Measurements from ENCODE around the gene TRERF1. TPM values are rescaled to one million over a fixed set of nuclear protein-coding genes. Genes with fewer than 3 reads are reported as not detected.
"Not testable (repeated sequence)": the region's sequence is repeated elsewhere in the genome, so short reads cannot be mapped to it uniquely, and the experiment has no call there.

Gene TRERF1
- total RNA-seq, 2 donors from 2014 or later: 3.8 to 28.2 TPM

DNA sequence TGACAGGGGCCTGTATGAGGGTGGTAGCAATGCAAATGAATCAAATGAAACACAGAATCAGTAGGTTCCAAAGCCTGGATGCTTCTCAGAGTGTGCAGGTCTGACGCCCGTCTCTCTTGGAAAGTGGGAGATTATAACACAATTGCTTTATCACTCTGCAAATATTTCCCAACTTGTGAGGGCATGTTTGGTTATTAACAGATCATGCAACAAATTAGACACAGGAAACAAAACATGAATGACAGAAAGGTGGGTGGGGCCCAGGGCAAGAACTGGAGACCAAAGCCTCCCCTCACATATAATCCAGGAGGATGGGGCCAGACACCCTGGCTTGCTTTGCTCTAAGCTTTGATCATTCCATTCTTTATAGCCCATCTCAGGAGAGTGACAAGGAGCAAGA, 125.5 kb downstream of the TRERF1 start:
- Mint-ChIP-seq H3K27ac (peak overlapping the region in 1 of 2 donors; percentile 19), H3K9me3 (peaks cover 0 to 4% of the 10 kb centered on the region in 2 donors), H3K36me3 (peaks cover 0 to 13% of the 10 kb centered on the region in 2 donors)
- DNase-seq (ENCODE audit: low spot score in 2 of 2): no peak
- no peak for ATAC-seq

DNA sequence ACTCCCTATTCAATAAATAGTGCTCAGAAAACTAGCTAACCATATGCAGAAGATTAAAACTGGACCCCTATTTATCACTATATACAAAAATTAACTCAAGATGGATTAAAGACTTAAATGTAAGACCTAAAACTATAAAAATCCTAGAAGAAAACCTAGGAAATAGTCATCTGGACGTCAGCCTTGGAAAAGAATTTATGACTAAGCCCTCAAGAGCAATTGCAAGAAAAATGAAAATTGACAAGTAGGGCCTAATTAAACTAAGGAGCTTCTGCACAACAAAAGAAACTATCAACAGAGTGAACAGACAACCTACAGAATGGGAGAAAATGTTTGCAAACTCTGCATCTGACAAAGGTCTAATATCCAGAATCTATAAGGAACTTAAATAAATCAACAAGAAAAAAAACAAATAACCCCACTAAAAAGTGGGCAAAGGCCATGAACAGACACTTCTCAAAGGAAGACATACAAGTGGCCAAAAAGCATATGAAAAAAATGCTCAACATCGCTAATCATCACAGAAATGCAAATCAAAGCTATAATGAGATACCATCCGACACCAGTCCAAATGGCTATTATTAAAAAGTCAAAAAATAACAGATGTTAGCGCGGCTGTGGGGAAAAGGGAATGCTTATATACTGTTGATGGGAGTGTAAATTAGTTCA, 126.9 kb downstream of the TRERF1 start:
- not testable (repeated sequence) for ATAC-seq; H3K27ac Mint-ChIP-seq; H3K9me3 Mint-ChIP-seq; DNase-seq (ENCODE audit: low spot score in 2 of 2)
- peaks cover 0 to 20% of the 10 kb centered on the region in 2 donors for H3K36me3 Mint-ChIP-seq

DNA sequence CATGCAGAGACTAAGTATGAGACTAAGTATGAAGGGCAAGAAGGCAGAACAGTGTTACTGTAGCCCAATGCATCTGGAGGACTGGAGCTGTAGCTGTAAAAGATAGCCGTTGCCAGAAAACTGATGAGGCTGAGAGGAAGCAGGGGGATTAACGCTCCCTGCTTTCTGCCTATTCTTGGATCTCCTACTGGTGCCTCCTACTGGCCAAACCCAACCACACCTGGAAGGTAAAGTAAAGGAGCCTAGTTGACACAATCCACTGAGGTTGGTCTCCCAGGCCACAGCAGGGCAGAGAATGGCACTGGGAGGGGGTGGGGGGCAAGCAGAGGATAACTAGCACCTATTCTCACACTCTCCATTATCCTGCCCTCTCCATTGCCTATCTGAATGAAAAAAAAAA, 129.1 kb downstream of the TRERF1 start:
- Mint-ChIP-seq H3K36me3 (peaks cover 0 to 29% of the 10 kb centered on the region in 2 donors), H3K9me3 (peaks cover 0 to 4% of the 10 kb centered on the region in 2 donors), H3K27ac (no peak overlapping the region)
- DNase-seq (ENCODE audit: low spot score in 2 of 2) (no peak), ATAC-seq (no peak)

GRCh38 chr6:42321976-42322375, 129.8 kb downstream of the TRERF1 start:
- DNase-seq (ENCODE audit: low spot score in 2 of 2) (no peak), ATAC-seq (no peak)
- Mint-ChIP-seq H3K27ac (no peak overlapping the region), H3K36me3 (peaks cover 0 to 29% of the 10 kb centered on the region in 2 donors), H3K9me3 (peaks cover 0 to 4% of the 10 kb centered on the region in 2 donors)

- DNase-seq (ENCODE audit: low spot score in 2 of 2) (no peak), ATAC-seq (no peak)
- Mint-ChIP-seq H3K27ac (peak overlapping the region in 1 of 2 donors; percentile 31), H3K36me3 (peaks cover 0 to 29% of the 10 kb centered on the region in 2 donors), H3K9me3 (peaks cover 0 to 4% of the 10 kb centered on the region in 2 donors)
These were observed 131.0 kb downstream of the TRERF1 start for GRCh38 chr6:42320762-42321161.

GRCh38 chr6:42318480-42318879, 133.2 kb downstream of the TRERF1 start:
- DNase-seq (ENCODE audit: low spot score in 2 of 2) (no peak), ATAC-seq (no peak)
- H3K27ac Mint-ChIP-seq: no peak overlapping the region
- peaks cover 0 to 16% of the 10 kb centered on the region in 2 donors for H3K36me3 Mint-ChIP-seq
- H3K9me3 Mint-ChIP-seq: no peaks in the 10 kb centered on the region

GRCh38 chr6:42316981-42317380, 134.7 kb downstream of the TRERF1 start:
- ATAC-seq (no peak), DNase-seq (ENCODE audit: low spot score in 2 of 2) (no peak)
- H3K36me3 Mint-ChIP-seq: peaks cover 0 to 16% of the 10 kb centered on the region in 2 donors
- peak overlapping the region; percentile 41 to 79 for H3K27ac Mint-ChIP-seq
- no peaks in the 10 kb centered on the region for H3K9me3 Mint-ChIP-seq

DNA sequence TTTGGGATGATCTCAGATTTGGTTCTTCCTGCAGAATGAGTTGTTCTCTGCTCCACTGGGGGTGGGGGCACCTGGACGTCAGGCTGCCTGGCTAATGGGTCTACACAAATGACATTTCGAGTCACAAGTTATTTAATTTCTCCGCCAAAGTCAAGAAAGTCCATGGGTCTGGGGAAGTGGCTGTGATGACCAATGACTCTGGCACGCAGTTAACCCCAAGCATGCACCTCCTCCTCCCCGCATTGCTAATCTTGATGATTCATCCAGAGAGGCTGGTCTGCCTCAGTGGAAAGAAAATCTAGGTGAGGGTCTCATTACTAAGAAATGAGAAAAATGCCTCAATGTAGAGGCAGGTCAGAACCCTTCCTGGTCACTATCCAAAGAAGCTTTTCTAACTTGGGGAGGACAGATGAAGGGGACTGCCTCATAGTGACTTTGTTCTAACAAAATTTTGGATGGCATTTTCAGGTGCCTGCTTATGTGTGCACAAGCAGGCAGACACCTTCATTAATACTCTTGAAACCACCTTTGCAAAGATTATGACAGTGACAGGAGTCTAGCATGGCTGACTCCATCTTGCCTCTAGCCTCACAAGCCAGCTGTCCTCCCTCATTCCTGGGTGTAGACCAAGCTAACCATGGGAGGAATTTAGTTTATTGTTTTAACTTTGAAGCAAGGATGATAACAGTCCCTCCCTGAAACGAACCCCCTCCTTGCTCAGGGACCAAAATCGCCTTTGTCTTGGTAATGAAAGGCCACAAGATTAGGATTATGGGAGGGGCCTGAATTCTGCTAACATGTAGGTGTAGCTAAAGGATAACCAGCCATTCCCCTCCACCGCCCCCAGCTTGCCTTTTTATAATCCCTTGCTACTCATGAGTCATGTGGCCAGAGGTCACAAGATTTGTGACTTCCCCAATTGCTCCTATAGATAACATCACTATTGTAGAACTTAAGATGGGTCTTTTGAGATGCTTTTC, 135.4 kb downstream of the TRERF1 start:
- DNase-seq (ENCODE audit: low spot score in 2 of 2): peak in 1 of 2 donors; percentile 31
- ATAC-seq: peak; percentile 80 to 86
- Mint-ChIP-seq H3K36me3 (peaks cover 0 to 16% of the 10 kb centered on the region in 2 donors), H3K9me3 (no peaks in the 10 kb centered on the region), H3K27ac (peak overlapping the region; percentile 41 to 79)

DNA sequence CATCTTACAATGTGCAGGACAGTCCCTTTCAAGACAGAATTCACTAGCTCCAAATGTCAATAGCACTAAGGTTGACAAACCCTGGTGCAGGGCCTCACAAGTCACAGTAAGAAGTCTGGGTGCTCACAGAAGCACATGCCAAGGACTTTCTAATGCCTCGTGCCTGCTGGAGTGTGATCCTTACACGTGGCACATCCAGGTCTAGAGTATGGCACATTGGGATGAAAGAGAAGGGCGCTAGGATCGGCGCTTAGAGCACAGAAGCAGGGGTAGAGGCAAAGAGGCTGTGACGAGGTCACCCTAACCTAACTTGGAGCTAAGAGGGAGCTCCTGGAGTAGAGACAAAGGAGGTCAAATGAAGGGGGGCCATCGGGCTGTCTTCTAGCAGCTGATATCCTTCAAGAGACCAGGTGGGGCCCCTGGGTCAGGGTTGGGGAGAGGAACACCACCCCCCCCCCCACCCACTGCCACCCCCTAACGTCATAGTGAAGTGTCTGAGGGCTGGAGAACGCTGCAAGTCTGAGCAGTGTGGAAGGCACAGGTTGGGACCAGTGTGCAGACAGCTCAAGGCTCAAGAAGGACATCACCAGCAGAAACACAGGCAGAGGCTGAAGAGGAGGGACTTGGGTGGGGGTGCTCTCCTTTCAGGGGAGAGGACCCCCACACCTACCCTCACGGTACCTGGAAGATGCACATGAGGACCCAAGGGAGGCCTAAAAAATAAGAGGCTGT, 136.3 kb downstream of the TRERF1 start:
- ATAC-seq: peak in 1 of 2 donors; percentile 25
- Mint-ChIP-seq H3K9me3 (no peaks in the 10 kb centered on the region), H3K27ac (peak overlapping the region; percentile 79 to 87), H3K36me3 (peaks cover 0 to 16% of the 10 kb centered on the region in 2 donors)
- DNase-seq (ENCODE audit: low spot score in 2 of 2): no peak

DNA sequence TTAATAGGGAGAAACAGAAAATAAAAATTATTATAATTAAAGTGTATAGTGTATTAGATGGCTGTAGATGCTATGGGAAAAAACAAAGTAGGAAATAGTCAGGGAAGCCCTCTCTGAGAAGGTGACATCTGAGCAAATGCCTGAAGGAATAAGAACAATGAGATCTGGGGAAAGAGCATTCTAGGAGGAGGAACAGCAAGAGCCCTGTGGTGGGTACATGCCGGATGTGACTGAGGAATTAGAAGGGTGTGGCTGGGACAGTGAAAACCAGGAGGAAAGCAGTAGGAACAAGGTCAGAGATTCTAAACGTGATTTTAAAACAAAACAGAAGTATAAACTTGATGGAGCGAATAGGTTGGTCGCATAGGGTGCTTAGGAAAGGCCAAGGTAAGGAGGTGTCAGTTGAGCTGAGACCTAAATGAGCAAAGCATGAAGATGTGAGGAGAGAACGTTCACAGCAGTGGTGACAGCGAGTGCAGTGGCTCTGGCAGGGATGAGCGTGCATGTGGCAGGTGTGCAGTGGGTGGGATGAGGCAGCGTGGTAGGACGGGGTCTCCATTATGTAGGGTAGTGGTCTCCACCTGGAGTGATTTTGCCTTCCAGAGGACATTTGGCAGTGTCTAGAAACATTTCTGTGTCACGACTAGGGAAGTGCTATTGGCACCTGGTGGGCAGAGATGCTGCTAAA, 137.0 kb downstream of the TRERF1 start:
- H3K9me3 Mint-ChIP-seq: no peaks in the 10 kb centered on the region
- H3K36me3 Mint-ChIP-seq: peaks cover 0 to 15% of the 10 kb centered on the region in 2 donors
- H3K27ac Mint-ChIP-seq: peak overlapping the region in 1 of 2 donors; percentile 3
- no peak for DNase-seq (ENCODE audit: low spot score in 2 of 2)
- ATAC-seq: no peak

GRCh38 chr6:42313941-42314570, 137.7 kb downstream of the TRERF1 start:
- Mint-ChIP-seq H3K27ac (no peak overlapping the region), H3K9me3 (no peaks in the 10 kb centered on the region), H3K36me3 (peaks cover 0 to 12% of the 10 kb centered on the region in 2 donors)
- no peak for ATAC-seq
- DNase-seq (ENCODE audit: low spot score in 2 of 2): no peak

DNA sequence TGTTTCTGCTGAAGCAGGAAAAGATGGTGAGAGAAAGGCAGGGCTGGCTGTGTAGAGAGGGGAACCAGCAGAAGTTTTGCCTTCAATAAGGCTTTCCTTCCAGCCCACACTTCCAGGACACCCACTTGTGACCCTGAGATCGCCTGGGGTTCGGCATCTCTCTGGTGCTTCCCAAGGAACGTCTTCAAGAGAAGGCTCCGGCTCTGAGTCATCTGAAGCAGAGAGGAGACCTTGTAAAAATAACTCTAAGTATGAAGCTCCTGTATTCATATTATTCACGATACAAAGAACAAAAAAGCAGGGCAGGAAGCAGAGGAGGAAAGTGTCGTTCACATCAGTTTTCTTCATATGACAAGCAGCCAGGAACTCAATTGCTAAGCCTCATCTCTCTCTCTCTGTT, 138.7 kb downstream of the TRERF1 start:
- peak overlapping the region; percentile 62 to 78 for H3K27ac Mint-ChIP-seq
- H3K36me3 Mint-ChIP-seq: peaks cover 0 to 9% of the 10 kb centered on the region in 2 donors
- peak; percentile 21 to 50 for ATAC-seq
- no peaks in the 10 kb centered on the region for H3K9me3 Mint-ChIP-seq
- DNase-seq (ENCODE audit: low spot score in 2 of 2): no peak

DNA sequence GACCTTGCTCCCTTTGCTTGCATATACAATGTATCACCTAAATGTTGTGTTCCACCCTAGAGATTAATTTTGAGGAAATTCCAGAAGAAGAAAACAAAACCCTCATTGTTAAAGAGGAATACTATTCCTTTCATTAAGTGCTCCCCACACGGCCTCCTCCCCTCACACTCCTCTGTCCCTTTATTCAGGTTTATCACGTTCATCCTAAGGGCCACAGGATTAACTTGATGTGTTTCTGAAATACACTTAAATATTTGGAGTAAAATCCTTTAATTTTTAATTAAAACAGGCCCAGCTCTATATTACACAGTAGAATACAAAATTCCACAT, 144.6 kb downstream of the TRERF1 start:
- Mint-ChIP-seq H3K36me3 (peaks cover 0 to 12% of the 10 kb centered on the region in 2 donors), H3K27ac (peak overlapping the region in 1 of 2 donors; percentile 10), H3K9me3 (no peaks in the 10 kb centered on the region)
- DNase-seq (ENCODE audit: low spot score in 2 of 2) (no peak), ATAC-seq (no peak)

- Mint-ChIP-seq H3K9me3 (no peaks in the 10 kb centered on the region), H3K27ac (peak overlapping the region in 1 of 2 donors; percentile 10), H3K36me3 (peaks cover 0 to 12% of the 10 kb centered on the region in 2 donors)
- no peak for ATAC-seq
- no peak for DNase-seq (ENCODE audit: low spot score in 2 of 2)
These were observed 145.1 kb downstream of the TRERF1 start for GRCh38 chr6:42306439-42307140.

DNA sequence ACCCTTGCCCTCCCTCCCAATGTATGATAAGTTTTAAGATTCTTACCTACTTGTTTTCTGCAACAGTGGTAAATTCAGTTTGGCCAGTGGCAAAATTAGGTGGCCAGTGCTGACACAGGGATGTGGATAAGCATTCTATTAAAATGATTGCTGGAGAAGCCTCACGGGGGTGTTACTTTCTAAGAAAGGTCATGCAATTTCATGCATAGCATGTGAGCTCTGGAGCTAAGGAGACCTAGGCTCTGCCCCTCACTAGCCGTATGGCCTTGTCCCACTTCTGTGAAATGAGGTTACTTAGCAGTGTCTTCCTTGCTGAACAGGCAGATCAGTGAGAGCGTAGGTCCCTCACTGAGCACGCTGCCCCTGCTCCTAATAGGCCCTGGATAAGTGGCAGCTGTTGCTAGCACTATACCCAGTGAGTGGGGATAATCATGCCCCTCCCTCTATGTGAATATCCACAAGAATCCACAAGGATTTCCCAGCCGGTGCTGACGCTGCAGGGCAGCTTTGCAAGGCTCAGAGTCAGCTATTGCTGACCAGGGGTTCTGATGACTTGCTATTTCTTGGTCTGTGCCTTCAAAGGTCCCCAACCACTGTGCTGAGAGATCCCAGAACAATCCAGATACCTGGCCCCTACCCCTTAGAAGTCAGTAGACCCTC, 147.5 kb downstream of the TRERF1 start:
- ATAC-seq: no peak
- H3K36me3 Mint-ChIP-seq: peaks cover 0 to 10% of the 10 kb centered on the region in 2 donors
- H3K9me3 Mint-ChIP-seq: no peaks in the 10 kb centered on the region
- no peak for DNase-seq (ENCODE audit: low spot score in 2 of 2)
- H3K27ac Mint-ChIP-seq: peak overlapping the region in 1 of 2 donors; percentile 50
